ENCODE results near the gene UQCR10.

DNA sequence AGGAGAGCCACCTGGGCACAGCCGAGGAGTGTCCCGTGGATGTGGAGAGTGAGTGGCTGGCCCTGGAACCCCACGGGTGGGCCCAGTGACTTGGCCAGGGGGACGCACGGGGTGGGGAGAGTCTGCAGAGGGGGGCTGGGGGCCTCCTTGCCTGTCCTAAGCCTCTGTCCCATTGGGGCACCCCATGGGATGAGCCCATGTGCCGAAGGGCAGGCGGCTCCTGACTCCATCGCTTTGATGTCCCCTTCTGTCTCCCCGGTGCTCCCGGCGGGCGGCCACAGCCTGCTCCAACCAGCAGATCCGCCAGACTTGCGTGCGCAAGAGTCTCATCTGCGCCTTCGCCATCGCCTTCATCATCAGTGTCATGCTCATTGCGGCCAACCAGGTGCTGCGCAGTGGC lies 38.0 kb upstream of the UQCR10 start:
- TF ChIP-seq, protein P1, sequence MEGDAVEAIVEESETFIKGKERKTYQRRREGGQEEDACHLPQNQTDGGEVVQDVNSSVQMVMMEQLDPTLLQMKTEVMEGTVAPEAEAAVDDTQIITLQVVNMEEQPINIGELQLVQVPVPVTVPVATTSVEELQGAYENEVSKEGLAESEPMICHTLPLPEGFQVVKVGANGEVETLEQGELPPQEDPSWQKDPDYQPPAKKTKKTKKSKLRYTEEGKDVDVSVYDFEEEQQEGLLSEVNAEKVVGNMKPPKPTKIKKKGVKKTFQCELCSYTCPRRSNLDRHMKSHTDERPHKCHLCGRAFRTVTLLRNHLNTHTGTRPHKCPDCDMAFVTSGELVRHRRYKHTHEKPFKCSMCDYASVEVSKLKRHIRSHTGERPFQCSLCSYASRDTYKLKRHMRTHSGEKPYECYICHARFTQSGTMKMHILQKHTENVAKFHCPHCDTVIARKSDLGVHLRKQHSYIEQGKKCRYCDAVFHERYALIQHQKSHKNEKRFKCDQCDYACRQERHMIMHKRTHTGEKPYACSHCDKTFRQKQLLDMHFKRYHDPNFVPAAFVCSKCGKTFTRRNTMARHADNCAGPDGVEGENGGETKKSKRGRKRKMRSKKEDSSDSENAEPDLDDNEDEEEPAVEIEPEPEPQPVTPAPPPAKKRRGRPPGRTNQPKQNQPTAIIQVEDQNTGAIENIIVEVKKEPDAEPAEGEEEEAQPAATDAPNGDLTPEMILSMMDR (IDR thresholded peaks at IDR 0.05) = no peak
- no peak for TF ChIP-seq EP300 (IDR thresholded peaks at IDR 0.05)
